GM20431 (cell line): ENCODE measurements around the gene NT5DC4.
"Not testable (repeated sequence)": the region's sequence is repeated elsewhere in the genome, so short reads cannot be mapped to it uniquely, and the experiment has no call there.

ENCODE experiments used
- in situ Hi-C: fragments of 300-500 bp; cut with MseI, MboI; formaldehyde crosslinking; loops from one replicate; pipeline ENCODE4 v1.15.0; 2020; ENCODE audit warnings: low sequenced_read_pairs; ENCODE audit not compliant: unreplicated experiment

Gene NT5DC4

GRCh38 chr2:112698834-112699515, 21.8 kb upstream of the NT5DC4 start:
- in situ Hi-C loops = no loop called here

GRCh38 chr2:112699984-112700667, 20.7 kb upstream of the NT5DC4 start:
- in situ Hi-C loops = no loop called here

GRCh38 chr2:112701052-112701451, 19.8 kb upstream of the NT5DC4 start:
- in situ Hi-C loops = no loop called here

- in situ Hi-C loops = no loop called here
Observed at GRCh38 chr2:112703684-112704083, 17.1 kb upstream of the NT5DC4 start.

GRCh38 chr2:112705575-112705974, 15.2 kb upstream of the NT5DC4 start:
- in situ Hi-C loops = no loop called here

- in situ Hi-C loops = no loop called here
Observed at GRCh38 chr2:112706170-112706664, 14.6 kb upstream of the NT5DC4 start.

GRCh38 chr2:112706947-112707346, 13.9 kb upstream of the NT5DC4 start:
- in situ Hi-C loops = not testable (repeated sequence)

GRCh38 chr2:112708968-112709367, 11.9 kb upstream of the NT5DC4 start:
- in situ Hi-C loops = no loop called here

- in situ Hi-C loops = no loop called here
Observed at GRCh38 chr2:112709703-112710102, 11.1 kb upstream of the NT5DC4 start.

- in situ Hi-C loops = no loop called here
Observed at GRCh38 chr2:112710956-112711750, 9.7 kb upstream of the NT5DC4 start.

GRCh38 chr2:112712465-112712864, 8.4 kb upstream of the NT5DC4 start:
- in situ Hi-C loops = no loop called here

- in situ Hi-C loops = no loop called here
Observed at GRCh38 chr2:112712903-112713584, 7.8 kb upstream of the NT5DC4 start.

GRCh38 chr2:112713585-112713925, 7.3 kb upstream of the NT5DC4 start:
- in situ Hi-C loops = no loop called here

- in situ Hi-C loops = no loop called here
Observed at GRCh38 chr2:112713926-112714325, 6.9 kb upstream of the NT5DC4 start.

- in situ Hi-C loops = no loop called here
Observed at GRCh38 chr2:112714331-112714730, 6.5 kb upstream of the NT5DC4 start.

GRCh38 chr2:112714836-112715631, 5.8 kb upstream of the NT5DC4 start:
- in situ Hi-C loops = no loop called here

- in situ Hi-C loops = not testable (repeated sequence)
Observed at GRCh38 chr2:112716094-112716493, 4.7 kb upstream of the NT5DC4 start.

- in situ Hi-C loops = not testable (repeated sequence)
Observed at GRCh38 chr2:112716826-112717352, 3.9 kb upstream of the NT5DC4 start.

- in situ Hi-C loops = no loop called here
Observed at GRCh38 chr2:112718863-112719370, 1.9 kb upstream of the NT5DC4 start.
